ENCODE measurements around the gene RBM19. TPM values are rescaled to one million over a fixed set of nuclear protein-coding genes. Genes with fewer than 3 reads are reported as not detected.

RBM19 gene
- total RNA-seq, 2 experiments from 2014 or later: 66.9 to 67.7 TPM

- ChIA-PET CTCF (no interaction called here), POLR2A (interaction anchor here (1.3 kb wide), 1 partner anchor 99 kb away, joined by 3 read pairs; no protein-coding TSS in a partner anchor)
- H3K9me3 Mint-ChIP-seq: no peaks in the 10 kb centered on the region
- no peak for TF ChIP-seq CTCF (IDR thresholded peaks at IDR 0.05)
- H3K4me1 Mint-ChIP-seq (ENCODE audit: low read depth): peaks cover 38% of the 10 kb centered on the region
- H3K36me3 Mint-ChIP-seq (ENCODE audit: low read depth): peaks cover 18% of the 10 kb centered on the region
- DNase-seq: no peak
- H3K27me3 Mint-ChIP-seq: no peaks in the 10 kb centered on the region
- intact Hi-C loops (cut with micrococcal nuclease): no loop called here
- H3K27ac Mint-ChIP-seq: peak overlapping the region; percentile 61
- H3K4me3 Mint-ChIP-seq: no peak overlapping the region
- no peak for ATAC-seq
Measured at GRCh38 chr12:113863455-113863845, 102.7 kb downstream of the RBM19 start.

- peak; percentile 59 for DNase-seq
- no peak for TF ChIP-seq CTCF (IDR thresholded peaks at IDR 0.05)
- POLR2A ChIA-PET: interaction anchor here (1.3 kb wide), 1 partner anchor 100 kb away, joined by 3 read pairs; no protein-coding TSS in a partner anchor
- CTCF ChIA-PET: no interaction called here
- peaks cover 38% of the 10 kb centered on the region for H3K4me1 Mint-ChIP-seq (ENCODE audit: low read depth)
- no peaks in the 10 kb centered on the region for H3K9me3 Mint-ChIP-seq
- H3K27me3 Mint-ChIP-seq: no peaks in the 10 kb centered on the region
- H3K4me3 Mint-ChIP-seq: no peak overlapping the region
- peak; percentile 80 for ATAC-seq
- intact Hi-C loops (cut with micrococcal nuclease): no loop called here
- H3K36me3 Mint-ChIP-seq (ENCODE audit: low read depth): peaks cover 15% of the 10 kb centered on the region
- H3K27ac Mint-ChIP-seq: peak overlapping the region; percentile 61
Measured at GRCh38 chr12:113862590-113863454, 103.3 kb downstream of the RBM19 start.

- no peak overlapping the region for H3K4me3 Mint-ChIP-seq
- no peak for TF ChIP-seq CTCF (IDR thresholded peaks at IDR 0.05)
- H3K27ac Mint-ChIP-seq: no peak overlapping the region
- DNase-seq (peak; percentile 12), ATAC-seq (no peak)
- H3K36me3 Mint-ChIP-seq (ENCODE audit: low read depth): peaks cover 20% of the 10 kb centered on the region
- peaks cover 38% of the 10 kb centered on the region for H3K4me1 Mint-ChIP-seq (ENCODE audit: low read depth)
- H3K27me3 Mint-ChIP-seq: no peaks in the 10 kb centered on the region
- H3K9me3 Mint-ChIP-seq: no peaks in the 10 kb centered on the region
- ChIA-PET POLR2A (interaction anchor here (0.9 kb wide), 1 partner anchor 20 kb away, joined by 3 read pairs; no protein-coding TSS in a partner anchor), CTCF (no interaction called here)
- intact Hi-C loops (cut with micrococcal nuclease): no loop called here
Measured at GRCh38 chr12:113861708-113862312, 104.3 kb downstream of the RBM19 start.

- peaks cover 38% of the 10 kb centered on the region for H3K4me1 Mint-ChIP-seq (ENCODE audit: low read depth)
- no peaks in the 10 kb centered on the region for H3K27me3 Mint-ChIP-seq
- H3K36me3 Mint-ChIP-seq (ENCODE audit: low read depth): peaks cover 21% of the 10 kb centered on the region
- DNase-seq (no peak), ATAC-seq (no peak)
- H3K4me3 Mint-ChIP-seq: no peak overlapping the region
- CTCF ChIA-PET: no interaction called here
- H3K27ac Mint-ChIP-seq: no peak overlapping the region
- POLR2A ChIA-PET: no interaction called here
- no peak for TF ChIP-seq CTCF (IDR thresholded peaks at IDR 0.05)
- H3K9me3 Mint-ChIP-seq: no peaks in the 10 kb centered on the region
- intact Hi-C loops (cut with micrococcal nuclease): no loop called here
Measured at GRCh38 chr12:113860950-113861349, 105.2 kb downstream of the RBM19 start.
